Measurements from ENCODE around the gene DUSP10.

Gene DUSP10

DNA sequence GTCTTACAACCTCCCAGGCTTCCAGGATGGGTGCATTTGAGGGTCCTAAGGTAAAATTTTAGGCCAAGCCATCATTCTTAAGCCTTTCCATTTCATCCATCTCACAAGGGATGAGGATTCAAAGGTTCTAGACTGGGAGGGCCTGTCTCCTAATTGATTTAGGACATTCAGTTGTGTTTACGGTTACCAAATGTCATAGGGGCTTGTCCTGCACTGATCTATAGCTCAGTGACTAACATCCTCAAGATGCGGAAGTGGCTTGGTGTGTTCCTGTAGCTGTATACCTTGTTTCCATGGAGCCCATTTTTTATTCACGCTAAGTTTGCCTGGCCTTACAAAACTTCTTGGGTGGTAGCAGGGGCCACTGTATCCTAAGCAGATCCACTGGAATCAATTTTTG, 52.8 kb downstream of the DUSP10 start:
- Histone ChIP-seq H3K27ac (ENCODE audit: low read depth, low read length) (no peak overlapping the region), H3K36me3 (ENCODE audit: insufficient read depth, low read length) (no peaks in the 10 kb centered on the region), H3K4me3 (ENCODE audit: low read length) (no peak overlapping the region), H3K4me1 (ENCODE audit: insufficient read depth, low read length) (no peaks in the 10 kb centered on the region), H3K27me3 (ENCODE audit: insufficient read depth, low read length) (no peaks in the 10 kb centered on the region), H3K9ac (ENCODE audit: low read depth, low read length) (no peak overlapping the region), H3K9me3 (ENCODE audit: insufficient read depth, low read depth, low read length) (0 out of 2 replicates have a peak, but pooled peaks cover 3% of the 10 kb centered on the region)
- 96% methylated on average over 3 of the region's 3 CpGs for WGBS

DNA sequence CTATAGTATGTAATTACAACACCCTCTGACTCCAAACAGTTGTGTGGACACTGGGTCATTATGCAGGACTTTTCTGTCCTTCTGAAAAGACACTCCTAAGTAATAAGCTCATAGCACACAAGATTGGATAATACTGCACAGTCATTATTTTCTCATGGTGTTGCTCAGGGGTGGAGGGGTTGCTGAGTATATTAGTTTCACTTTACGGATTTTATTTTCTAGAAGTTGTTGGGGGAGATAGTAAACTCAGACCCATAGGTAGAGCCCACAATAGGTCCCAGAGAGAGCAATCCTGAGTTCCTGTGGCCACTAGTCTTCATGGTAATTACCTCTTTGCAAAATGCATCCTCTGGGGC, 53.4 kb downstream of the DUSP10 start:
- no peaks in the 10 kb centered on the region for H3K27me3 ChIP-seq (ENCODE audit: insufficient read depth, low read length)
- H3K9ac ChIP-seq (ENCODE audit: low read depth, low read length), result no peak overlapping the region
- no peak overlapping the region for H3K27ac ChIP-seq (ENCODE audit: low read depth, low read length)
- no peaks in the 10 kb centered on the region for H3K4me1 ChIP-seq (ENCODE audit: insufficient read depth, low read length)
- H3K36me3 ChIP-seq (ENCODE audit: insufficient read depth, low read length), result no peaks in the 10 kb centered on the region
- 0 out of 2 replicates have a peak, but pooled peaks cover 3% of the 10 kb centered on the region for H3K9me3 ChIP-seq (ENCODE audit: insufficient read depth, low read depth, low read length)
- WGBS, result 100% methylated on average over 1 of the region's 1 CpG
- H3K4me3 ChIP-seq (ENCODE audit: low read length), result no peak overlapping the region

DNA sequence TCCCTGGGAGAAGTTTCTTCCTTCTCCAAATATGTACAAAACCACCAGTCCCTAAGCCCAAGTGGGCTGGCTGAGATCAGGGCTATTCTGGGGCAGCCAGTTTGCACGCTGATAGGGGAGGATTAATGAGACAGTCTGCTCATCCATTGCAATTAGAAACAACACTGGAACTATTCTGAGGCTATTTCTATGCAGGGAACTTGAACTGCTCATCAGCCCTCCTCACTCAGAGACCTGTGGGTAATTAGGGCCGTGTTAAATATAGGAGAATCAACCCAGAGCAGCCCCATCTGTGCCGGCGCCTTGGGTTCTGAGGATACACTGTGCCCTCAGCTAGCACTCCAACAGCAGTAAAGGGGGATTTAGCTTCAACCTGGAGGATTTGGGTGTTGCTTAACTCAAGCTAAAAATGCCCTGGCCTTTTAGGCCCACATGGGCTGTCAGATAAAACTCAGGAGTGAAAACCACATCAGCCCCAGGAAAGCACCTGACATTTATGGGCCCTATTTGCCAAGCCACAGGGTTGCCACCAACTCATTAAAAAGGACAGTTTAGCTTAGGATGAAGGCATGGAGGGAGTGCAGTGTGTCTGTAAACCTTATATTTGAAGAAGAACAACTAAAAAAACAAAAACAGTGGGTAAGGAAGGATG, 53.9 kb downstream of the DUSP10 start:
- 86% methylated on average over 4 of the region's 4 CpGs for WGBS
- Histone ChIP-seq H3K4me3 (ENCODE audit: low read length) (no peak overlapping the region), H3K9ac (ENCODE audit: low read depth, low read length) (no peak overlapping the region), H3K27ac (ENCODE audit: low read depth, low read length) (no peak overlapping the region), H3K36me3 (ENCODE audit: insufficient read depth, low read length) (no peaks in the 10 kb centered on the region), H3K4me1 (ENCODE audit: insufficient read depth, low read length) (no peaks in the 10 kb centered on the region), H3K27me3 (ENCODE audit: insufficient read depth, low read length) (no peaks in the 10 kb centered on the region), H3K9me3 (ENCODE audit: insufficient read depth, low read depth, low read length) (no peaks in the 10 kb centered on the region)

DNA sequence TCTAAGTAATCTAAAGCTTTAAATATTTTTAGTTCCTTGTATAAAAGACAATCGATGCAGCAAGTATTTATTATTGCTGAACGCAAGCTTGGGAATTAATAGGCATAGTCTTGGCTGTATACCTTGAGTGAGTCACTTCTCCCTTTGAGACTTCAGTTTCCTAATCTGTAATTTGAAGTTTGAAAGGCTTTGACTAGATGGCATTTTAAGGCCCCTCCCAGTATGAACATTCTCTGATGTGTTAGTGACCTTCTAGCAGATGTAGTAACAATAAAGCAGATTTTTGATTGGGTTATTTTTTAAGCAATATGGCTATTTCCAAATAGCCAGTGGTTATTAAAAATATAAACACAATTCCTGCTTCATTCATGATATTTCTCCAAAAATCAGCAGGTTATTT, 58.2 kb downstream of the DUSP10 start:
- H3K4me1 ChIP-seq (ENCODE audit: insufficient read depth, low read length), result no peaks in the 10 kb centered on the region
- peaks cover 9% of the 10 kb centered on the region; the same call in 1 of the 2 replicates for H3K9me3 ChIP-seq (ENCODE audit: insufficient read depth, low read depth, low read length)
- no peaks in the 10 kb centered on the region for H3K27me3 ChIP-seq (ENCODE audit: insufficient read depth, low read length)
- 98% methylated on average over 2 of the region's 2 CpGs for WGBS
- no peak overlapping the region for H3K4me3 ChIP-seq (ENCODE audit: low read length)
- H3K36me3 ChIP-seq (ENCODE audit: insufficient read depth, low read length), result no peaks in the 10 kb centered on the region
- no peak overlapping the region for H3K27ac ChIP-seq (ENCODE audit: low read depth, low read length)
- no peak overlapping the region for H3K9ac ChIP-seq (ENCODE audit: low read depth, low read length)

DNA sequence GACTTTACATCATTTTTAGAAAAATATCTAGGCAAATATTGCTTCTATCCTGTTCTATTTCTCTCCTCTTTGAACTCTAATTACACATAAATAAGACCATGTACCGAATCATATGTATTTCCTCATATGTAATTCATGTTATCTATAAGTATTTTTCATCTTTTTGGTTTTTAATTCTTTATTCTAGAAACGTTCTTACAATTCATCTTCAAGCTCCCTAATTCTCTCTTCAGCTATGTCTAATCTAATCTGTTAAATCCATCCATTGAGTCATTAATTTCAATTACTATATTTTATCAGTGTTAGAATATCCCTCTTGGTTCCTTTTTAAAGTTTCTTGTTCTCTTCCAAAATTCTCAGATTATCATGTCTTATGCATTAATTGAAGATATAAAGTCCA, 61.8 kb downstream of the DUSP10 start:
- no peak overlapping the region for H3K9ac ChIP-seq (ENCODE audit: low read depth, low read length)
- no peaks in the 10 kb centered on the region for H3K4me1 ChIP-seq (ENCODE audit: insufficient read depth, low read length)
- H3K27ac ChIP-seq (ENCODE audit: low read depth, low read length), result no peak overlapping the region
- no peaks in the 10 kb centered on the region for H3K27me3 ChIP-seq (ENCODE audit: insufficient read depth, low read length)
- peaks cover 9% of the 10 kb centered on the region; the same call in 1 of the 2 replicates for H3K9me3 ChIP-seq (ENCODE audit: insufficient read depth, low read depth, low read length)
- no peak overlapping the region for H3K4me3 ChIP-seq (ENCODE audit: low read length)
- no peaks in the 10 kb centered on the region for H3K36me3 ChIP-seq (ENCODE audit: insufficient read depth, low read length)
- 100% methylated on average over 1 of the region's 2 CpGs for WGBS

DNA sequence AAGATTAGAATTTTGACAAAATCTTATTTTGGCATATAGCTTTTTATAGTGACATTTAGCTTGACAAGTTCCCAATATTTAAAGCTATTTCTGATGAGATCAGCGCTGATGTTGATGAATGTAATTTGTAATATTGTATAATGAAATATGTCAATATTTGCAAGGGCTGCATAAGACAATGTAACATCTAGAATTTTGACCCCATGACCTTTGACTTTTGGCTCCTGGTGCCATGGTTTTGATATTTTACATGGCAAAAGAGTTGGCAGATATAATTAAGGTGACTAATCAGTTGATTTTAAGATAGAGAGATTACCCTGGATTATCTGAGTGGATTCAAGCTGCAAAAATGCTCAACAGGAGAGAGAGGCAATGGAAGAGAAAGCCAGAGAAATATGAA, 63.9 kb downstream of the DUSP10 start:
- Histone ChIP-seq H3K9me3 (ENCODE audit: insufficient read depth, low read depth, low read length) (peaks cover 9% of the 10 kb centered on the region; the same call in 1 of the 2 replicates), H3K4me1 (ENCODE audit: insufficient read depth, low read length) (no peaks in the 10 kb centered on the region), H3K27ac (ENCODE audit: low read depth, low read length) (no peak overlapping the region), H3K4me3 (ENCODE audit: low read length) (no peak overlapping the region), H3K36me3 (ENCODE audit: insufficient read depth, low read length) (no peaks in the 10 kb centered on the region), H3K27me3 (ENCODE audit: insufficient read depth, low read length) (no peaks in the 10 kb centered on the region), H3K9ac (ENCODE audit: low read depth, low read length) (no peak overlapping the region)
- WGBS, result 100% methylated on average over 1 of the region's 1 CpG

DNA sequence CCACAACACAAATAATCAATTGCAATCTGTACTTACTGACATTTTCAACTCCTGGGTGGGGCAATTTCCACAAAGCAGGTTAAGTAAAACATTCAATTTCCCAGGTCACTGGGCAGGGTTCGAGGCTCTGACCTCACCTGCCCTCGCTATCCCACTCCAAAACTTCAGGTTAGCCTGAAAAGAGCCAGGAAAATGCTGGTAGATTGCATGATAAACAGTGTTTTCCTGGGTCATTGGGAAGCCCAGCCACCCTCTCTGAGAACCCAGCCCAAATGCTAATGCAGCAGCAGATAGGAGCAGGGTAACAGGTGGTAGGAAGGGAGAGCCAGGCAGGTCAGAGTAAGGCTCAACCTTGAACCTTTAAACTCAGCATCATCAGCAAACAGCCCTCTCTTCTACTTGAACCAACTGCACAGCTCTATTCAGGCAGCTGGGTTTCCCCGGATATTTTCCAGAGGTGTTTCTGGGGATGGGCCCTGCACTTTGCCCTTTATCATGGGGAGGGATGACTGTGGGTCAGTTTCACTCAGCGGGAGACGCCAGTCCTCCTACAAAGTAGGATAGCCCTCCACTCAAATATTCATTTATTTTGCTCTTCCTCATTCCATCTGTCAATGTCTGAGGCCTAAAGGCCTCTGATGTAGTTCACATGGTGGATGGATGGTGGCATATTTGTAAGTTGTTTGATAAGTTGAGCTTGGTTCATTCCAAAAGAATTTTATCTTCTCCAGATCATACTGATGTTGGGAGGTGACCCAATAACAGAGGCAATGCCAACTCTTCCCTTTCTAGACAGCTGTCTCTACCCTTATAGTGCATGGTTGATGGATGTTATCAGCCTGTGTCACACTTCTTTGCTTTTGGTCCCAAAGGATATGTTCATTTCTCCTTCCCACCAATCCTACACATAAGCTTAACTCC, 65.7 kb downstream of the DUSP10 start:
- WGBS, result 97% methylated on average over 5 of the region's 5 CpGs

DNA sequence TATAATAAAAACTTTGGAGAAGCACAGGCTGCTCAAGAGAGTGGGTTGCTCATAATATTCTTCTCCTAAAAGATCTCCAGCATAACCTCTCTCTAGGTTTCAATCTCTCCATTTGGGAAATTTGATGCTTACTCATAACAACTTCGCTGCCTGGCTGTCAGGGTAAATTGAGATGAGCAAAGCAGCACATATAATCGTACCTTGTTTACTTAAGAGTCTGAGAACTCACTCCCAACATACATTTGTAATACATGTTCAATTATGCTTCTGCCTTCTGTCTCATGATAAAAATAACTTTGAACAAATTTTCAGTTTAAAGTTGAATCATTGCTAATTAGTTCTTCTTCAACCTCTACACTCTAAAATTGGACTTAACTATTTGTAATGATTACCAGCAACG, 68.9 kb downstream of the DUSP10 start:
- Histone ChIP-seq H3K4me1 (ENCODE audit: insufficient read depth, low read length) (no peaks in the 10 kb centered on the region), H3K4me3 (ENCODE audit: low read length) (no peak overlapping the region), H3K9ac (ENCODE audit: low read depth, low read length) (no peak overlapping the region), H3K27ac (ENCODE audit: low read depth, low read length) (no peak overlapping the region), H3K36me3 (ENCODE audit: insufficient read depth, low read length) (no peaks in the 10 kb centered on the region), H3K27me3 (ENCODE audit: insufficient read depth, low read length) (no peaks in the 10 kb centered on the region), H3K9me3 (ENCODE audit: insufficient read depth, low read depth, low read length) (no peaks in the 10 kb centered on the region)
- 93% methylated on average over 3 of the region's 3 CpGs for WGBS

More for the DNA sequence above, 65.7 kb downstream of the DUSP10 start:
- peaks cover 9% of the 10 kb centered on the region; the same call in 1 of the 2 replicates for H3K9me3 ChIP-seq (ENCODE audit: insufficient read depth, low read depth, low read length)
- no peaks in the 10 kb centered on the region for H3K27me3 ChIP-seq (ENCODE audit: insufficient read depth, low read length)
- no peak overlapping the region for H3K9ac ChIP-seq (ENCODE audit: low read depth, low read length)
- no peaks in the 10 kb centered on the region for H3K36me3 ChIP-seq (ENCODE audit: insufficient read depth, low read length)
- H3K4me1 ChIP-seq (ENCODE audit: insufficient read depth, low read length), result no peaks in the 10 kb centered on the region
- H3K4me3 ChIP-seq (ENCODE audit: low read length), result no peak overlapping the region
- no peak overlapping the region for H3K27ac ChIP-seq (ENCODE audit: low read depth, low read length)

DNA sequence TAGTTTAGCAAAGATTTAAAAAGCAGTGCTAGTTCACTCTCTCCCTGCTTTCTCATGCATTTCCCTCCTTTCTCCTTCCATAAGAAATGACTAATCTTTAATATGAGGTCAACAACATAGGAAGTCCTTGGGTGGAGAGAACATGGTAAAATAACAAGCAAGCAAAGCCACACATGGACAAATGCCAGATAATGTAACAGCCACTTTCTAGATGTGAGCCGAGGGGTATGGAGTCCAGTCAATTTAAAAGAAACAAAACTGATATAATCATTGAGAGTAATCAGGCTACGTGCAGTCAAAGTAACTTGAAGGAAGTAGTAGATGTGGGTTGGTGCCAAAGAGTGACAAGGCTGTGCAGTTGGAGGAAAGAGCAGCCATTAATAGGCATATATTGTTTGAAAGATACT, 69.6 kb downstream of the DUSP10 start:
- Histone ChIP-seq H3K9ac (ENCODE audit: low read depth, low read length) (no peak overlapping the region), H3K4me1 (ENCODE audit: insufficient read depth, low read length) (no peaks in the 10 kb centered on the region; the same call in 1 of the 2 replicates), H3K36me3 (ENCODE audit: insufficient read depth, low read length) (no peaks in the 10 kb centered on the region), H3K27ac (ENCODE audit: low read depth, low read length) (no peak overlapping the region), H3K9me3 (ENCODE audit: insufficient read depth, low read depth, low read length) (no peaks in the 10 kb centered on the region), H3K4me3 (ENCODE audit: low read length) (no peak overlapping the region), H3K27me3 (ENCODE audit: insufficient read depth, low read length) (no peaks in the 10 kb centered on the region)
- 88% methylated on average over 2 of the region's 2 CpGs for WGBS

DNA sequence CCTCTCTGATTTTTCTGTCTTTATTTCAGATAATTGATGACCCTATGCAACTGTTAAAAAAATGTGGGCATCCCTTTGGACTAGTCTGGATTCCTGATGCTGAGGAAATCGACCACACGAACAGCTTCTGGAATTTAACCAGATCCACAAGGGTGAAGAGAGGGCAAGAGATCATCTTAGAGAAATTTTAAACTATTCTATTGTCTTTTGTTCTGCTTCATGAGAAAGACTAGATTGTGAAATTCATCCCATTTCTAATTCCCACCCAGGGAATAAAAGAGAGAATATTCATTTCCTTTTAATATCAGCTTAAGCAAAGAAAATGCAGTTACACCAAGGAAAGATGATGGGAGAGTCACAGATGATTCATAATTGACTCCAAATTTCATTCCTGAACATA, 71.8 kb downstream of the DUSP10 start:
- no peak overlapping the region for H3K27ac ChIP-seq (ENCODE audit: low read depth, low read length)
- no peak overlapping the region for H3K4me3 ChIP-seq (ENCODE audit: low read length)
- H3K9me3 ChIP-seq (ENCODE audit: insufficient read depth, low read depth, low read length), result no peaks in the 10 kb centered on the region
- H3K4me1 ChIP-seq (ENCODE audit: insufficient read depth, low read length), result peaks cover under 1% of the 10 kb centered on the region; the same call in 1 of the 2 replicates
- WGBS, result 96% methylated on average over 2 of the region's 2 CpGs
- no peaks in the 10 kb centered on the region for H3K36me3 ChIP-seq (ENCODE audit: insufficient read depth, low read length)
- H3K27me3 ChIP-seq (ENCODE audit: insufficient read depth, low read length), result no peaks in the 10 kb centered on the region
- H3K9ac ChIP-seq (ENCODE audit: low read depth, low read length), result no peak overlapping the region

DNA sequence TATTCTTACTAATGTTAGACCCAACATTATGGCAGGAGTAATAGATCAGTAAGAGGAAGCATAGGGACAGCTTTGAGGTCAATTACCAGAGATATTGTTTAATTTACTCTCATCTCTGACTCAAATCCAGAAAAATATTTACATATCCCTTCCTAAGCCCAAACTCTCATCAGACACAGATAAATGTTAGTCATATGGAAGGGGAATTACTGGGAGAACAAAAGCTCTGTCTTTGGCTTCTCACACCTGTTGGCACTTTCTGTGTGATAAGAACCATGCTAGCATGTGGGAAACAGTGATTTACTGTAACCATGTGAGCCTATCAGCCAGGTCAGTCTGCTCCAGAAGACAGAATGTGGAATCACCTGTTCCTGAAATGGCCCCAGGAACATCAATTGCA, 72.4 kb downstream of the DUSP10 start:
- no peaks in the 10 kb centered on the region for H3K9me3 ChIP-seq (ENCODE audit: insufficient read depth, low read depth, low read length)
- no peak overlapping the region for H3K9ac ChIP-seq (ENCODE audit: low read depth, low read length)
- H3K36me3 ChIP-seq (ENCODE audit: insufficient read depth, low read length), result no peaks in the 10 kb centered on the region
- H3K4me3 ChIP-seq (ENCODE audit: low read length), result no peak overlapping the region
- no peaks in the 10 kb centered on the region for H3K27me3 ChIP-seq (ENCODE audit: insufficient read depth, low read length)
- H3K4me1 ChIP-seq (ENCODE audit: insufficient read depth, low read length), result peaks cover 7% of the 10 kb centered on the region
- H3K27ac ChIP-seq (ENCODE audit: low read depth, low read length), result no peak overlapping the region

Data from HUES64 (cell line).